Cardiac fibroblast (primary cell): Measurements from ENCODE around the gene PANX3.
A peak's percentile ranks its signal among the peaks of the same experiment; 100 is the strongest.
"Not testable (repeated sequence)": the region's sequence is repeated elsewhere in the genome, so short reads cannot be mapped to it uniquely, and the experiment has no call there.

Source experiments
- DNase-seq, 2 donors: peaks; one replicate each; pipeline versions ENCODE4 v3.0.0 to v3.0.0-alpha.2; 2010; ENCODE audit warnings: low read depth in 2 of 2
- H3K4me3 ChIP-seq, 2 donors: replicated peaks in 1 of 2; 1 replicate in 1 of 2; 2 replicates in 1 of 2; pipeline ENCODE4 v1.5.1; 2011; ENCODE audit warnings: low read depth in 2 of 2, low read length in 2 of 2, mild to moderate bottlenecking in 2 of 2, moderate library complexity in 1 of 2
- CTCF ChIP-seq: IDR thresholded peaks from one replicate; pipeline ENCODE4 v1.5.1; 2011; ENCODE audit warnings: low read depth, mild to moderate bottlenecking, low read length, inconsistent platforms

The PANX3 gene

GRCh38 chr11:124597626-124598025, 13.6 kb upstream of the PANX3 start:
- no peak overlapping the region for H3K4me3 ChIP-seq
- no peak for DNase-seq
- TF ChIP-seq CTCF: no peak

GRCh38 chr11:124600621-124601320, 10.5 kb upstream of the PANX3 start:
- TF ChIP-seq CTCF: no peak
- DNase-seq: no peak
- no peak overlapping the region for H3K4me3 ChIP-seq

- TF ChIP-seq CTCF: no peak
- DNase-seq: peak in 1 of 2 donors; percentile 80
- H3K4me3 ChIP-seq: no peak overlapping the region
Observed at GRCh38 chr11:124602193-124602592, 9.0 kb upstream of the PANX3 start.

- peak in 1 of 2 donors; percentile 7 for DNase-seq
- H3K4me3 ChIP-seq: not testable (repeated sequence)
Observed at GRCh38 chr11:124602723-124603122, 8.5 kb upstream of the PANX3 start.

- TF ChIP-seq CTCF: no peak
- H3K4me3 ChIP-seq: no peak overlapping the region
- DNase-seq: no peak
Observed at GRCh38 chr11:124605719-124606118, 5.5 kb upstream of the PANX3 start.

- H3K4me3 ChIP-seq: no peak overlapping the region
- DNase-seq: no peak
- TF ChIP-seq CTCF: no peak
Observed at GRCh38 chr11:124608147-124608546, 3.1 kb upstream of the PANX3 start.

GRCh38 chr11:124610295-124610694, 933 bp upstream of the PANX3 start:
- no peak overlapping the region for H3K4me3 ChIP-seq
- no peak for DNase-seq
- TF ChIP-seq CTCF: no peak
